Measurements from ENCODE around the gene NTRK2.

Gene NTRK2

DNA sequence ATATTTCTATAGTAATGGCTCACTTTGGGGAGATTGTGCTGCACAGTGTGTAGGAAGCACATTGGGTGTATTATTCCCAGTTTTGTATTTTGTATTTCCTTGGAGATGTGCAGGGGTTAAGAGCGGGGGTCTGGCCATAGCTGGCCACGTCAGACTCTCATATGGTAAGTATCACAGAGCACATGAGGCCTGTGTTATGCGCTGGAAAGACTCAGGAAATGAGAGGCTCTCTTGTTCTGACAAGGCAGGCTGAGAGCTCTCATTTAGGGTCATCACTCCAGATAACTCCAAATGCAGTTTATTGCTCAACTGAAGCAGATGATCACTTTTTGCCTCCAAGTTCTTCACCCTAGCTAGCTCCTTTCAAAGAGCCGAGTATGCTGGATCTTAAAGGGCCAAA lies 205.7 kb downstream of the NTRK2 start:
- ATAC-seq = no peak

DNA sequence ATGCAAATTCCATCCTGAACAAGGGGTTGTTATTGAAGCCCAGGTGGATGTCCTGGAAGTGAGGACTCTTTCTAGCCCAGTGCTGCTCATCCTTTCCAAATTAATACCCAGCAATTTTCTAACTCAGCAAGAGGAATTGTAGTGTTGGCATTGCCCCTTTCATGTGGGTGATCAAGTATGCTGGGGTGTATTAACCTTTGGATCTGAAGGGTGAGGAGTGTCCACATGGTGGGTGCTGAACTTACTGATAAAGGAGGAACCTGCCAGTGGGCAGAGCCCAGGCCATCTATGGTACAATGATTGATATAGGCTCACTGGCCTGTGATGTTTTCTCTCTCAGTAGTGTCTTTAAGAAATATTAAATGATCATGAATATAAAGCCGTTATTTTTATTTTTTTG lies 210.1 kb downstream of the NTRK2 start:
- TF ChIP-seq, protein P1, sequence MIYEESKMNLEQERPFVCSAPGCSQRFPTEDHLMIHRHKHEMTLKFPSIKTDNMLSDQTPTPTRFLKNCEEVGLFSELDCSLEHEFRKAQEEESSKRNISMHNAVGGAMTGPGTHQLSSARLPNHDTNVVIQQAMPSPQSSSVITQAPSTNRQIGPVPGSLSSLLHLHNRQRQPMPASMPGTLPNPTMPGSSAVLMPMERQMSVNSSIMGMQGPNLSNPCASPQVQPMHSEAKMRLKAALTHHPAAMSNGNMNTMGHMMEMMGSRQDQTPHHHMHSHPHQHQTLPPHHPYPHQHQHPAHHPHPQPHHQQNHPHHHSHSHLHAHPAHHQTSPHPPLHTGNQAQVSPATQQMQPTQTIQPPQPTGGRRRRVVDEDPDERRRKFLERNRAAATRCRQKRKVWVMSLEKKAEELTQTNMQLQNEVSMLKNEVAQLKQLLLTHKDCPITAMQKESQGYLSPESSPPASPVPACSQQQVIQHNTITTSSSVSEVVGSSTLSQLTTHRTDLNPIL (CRISPR knock-in tag; IDR thresholded peaks at IDR 0.05; ENCODE audit: low read depth) = no peak
- no peak for ATAC-seq

More for the DNA sequence above, 205.7 kb downstream of the NTRK2 start:
- TF ChIP-seq ZFP3 (CRISPR knock-in tag; IDR thresholded peaks at IDR 0.05) = no peak
- no peak for TF ChIP-seq ZNF70 (CRISPR knock-in tag; IDR thresholded peaks at IDR 0.05)
- no peak for TF ChIP-seq TOX (CRISPR knock-in tag; IDR thresholded peaks at IDR 0.05; ENCODE audit: borderline replicate concordance)
- TF ChIP-seq, protein P1 (CRISPR knock-in tag; IDR thresholded peaks at IDR 0.05; ENCODE audit: low read depth) = no peak
- TF ChIP-seq, protein P2, sequence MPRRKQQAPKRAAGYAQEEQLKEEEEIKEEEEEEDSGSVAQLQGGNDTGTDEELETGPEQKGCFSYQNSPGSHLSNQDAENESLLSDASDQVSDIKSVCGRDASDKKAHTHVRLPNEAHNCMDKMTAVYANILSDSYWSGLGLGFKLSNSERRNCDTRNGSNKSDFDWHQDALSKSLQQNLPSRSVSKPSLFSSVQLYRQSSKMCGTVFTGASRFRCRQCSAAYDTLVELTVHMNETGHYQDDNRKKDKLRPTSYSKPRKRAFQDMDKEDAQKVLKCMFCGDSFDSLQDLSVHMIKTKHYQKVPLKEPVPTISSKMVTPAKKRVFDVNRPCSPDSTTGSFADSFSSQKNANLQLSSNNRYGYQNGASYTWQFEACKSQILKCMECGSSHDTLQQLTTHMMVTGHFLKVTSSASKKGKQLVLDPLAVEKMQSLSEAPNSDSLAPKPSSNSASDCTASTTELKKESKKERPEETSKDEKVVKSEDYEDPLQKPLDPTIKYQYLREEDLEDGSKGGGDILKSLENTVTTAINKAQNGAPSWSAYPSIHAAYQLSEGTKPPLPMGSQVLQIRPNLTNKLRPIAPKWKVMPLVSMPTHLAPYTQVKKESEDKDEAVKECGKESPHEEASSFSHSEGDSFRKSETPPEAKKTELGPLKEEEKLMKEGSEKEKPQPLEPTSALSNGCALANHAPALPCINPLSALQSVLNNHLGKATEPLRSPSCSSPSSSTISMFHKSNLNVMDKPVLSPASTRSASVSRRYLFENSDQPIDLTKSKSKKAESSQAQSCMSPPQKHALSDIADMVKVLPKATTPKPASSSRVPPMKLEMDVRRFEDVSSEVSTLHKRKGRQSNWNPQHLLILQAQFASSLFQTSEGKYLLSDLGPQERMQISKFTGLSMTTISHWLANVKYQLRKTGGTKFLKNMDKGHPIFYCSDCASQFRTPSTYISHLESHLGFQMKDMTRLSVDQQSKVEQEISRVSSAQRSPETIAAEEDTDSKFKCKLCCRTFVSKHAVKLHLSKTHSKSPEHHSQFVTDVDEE (CRISPR knock-in tag; IDR thresholded peaks at IDR 0.05) = no peak
- no peak for TF ChIP-seq ISL1 (CRISPR knock-in tag; IDR thresholded peaks at IDR 0.05)
- no peak for TF ChIP-seq PATZ1 (CRISPR knock-in tag; IDR thresholded peaks at IDR 0.05; ENCODE audit: borderline replicate concordance)
- no peak for TF ChIP-seq ESRRG (CRISPR knock-in tag; IDR thresholded peaks at IDR 0.05)
- TF ChIP-seq ZNF565 (CRISPR knock-in tag; conservative IDR thresholded peaks at IDR 0.05; ENCODE audit: low read depth) = no peak
- no peak for TF ChIP-seq SNAI2 (CRISPR knock-in tag; IDR thresholded peaks at IDR 0.05)
- no peak for TF ChIP-seq PPARA (CRISPR knock-in tag; IDR thresholded peaks at IDR 0.05; ENCODE audit: borderline replicate concordance)
- no peak for TF ChIP-seq ZFP30 (CRISPR knock-in tag; IDR thresholded peaks at IDR 0.05)
- TF ChIP-seq CSDC2 (CRISPR knock-in tag; IDR thresholded peaks at IDR 0.05) = no peak
- TF ChIP-seq ZC3H10 (CRISPR knock-in tag; IDR thresholded peaks at IDR 0.05) = no peak
- TF ChIP-seq RARB (CRISPR knock-in tag; IDR thresholded peaks at IDR 0.05) = no peak
- TF ChIP-seq ARNTL (CRISPR knock-in tag; IDR thresholded peaks at IDR 0.05; ENCODE audit: borderline replicate concordance, low read depth) = no peak
- TF ChIP-seq BACH2 (CRISPR knock-in tag; IDR thresholded peaks at IDR 0.05; ENCODE audit: borderline replicate concordance) = no peak
- TF ChIP-seq, protein P3, sequence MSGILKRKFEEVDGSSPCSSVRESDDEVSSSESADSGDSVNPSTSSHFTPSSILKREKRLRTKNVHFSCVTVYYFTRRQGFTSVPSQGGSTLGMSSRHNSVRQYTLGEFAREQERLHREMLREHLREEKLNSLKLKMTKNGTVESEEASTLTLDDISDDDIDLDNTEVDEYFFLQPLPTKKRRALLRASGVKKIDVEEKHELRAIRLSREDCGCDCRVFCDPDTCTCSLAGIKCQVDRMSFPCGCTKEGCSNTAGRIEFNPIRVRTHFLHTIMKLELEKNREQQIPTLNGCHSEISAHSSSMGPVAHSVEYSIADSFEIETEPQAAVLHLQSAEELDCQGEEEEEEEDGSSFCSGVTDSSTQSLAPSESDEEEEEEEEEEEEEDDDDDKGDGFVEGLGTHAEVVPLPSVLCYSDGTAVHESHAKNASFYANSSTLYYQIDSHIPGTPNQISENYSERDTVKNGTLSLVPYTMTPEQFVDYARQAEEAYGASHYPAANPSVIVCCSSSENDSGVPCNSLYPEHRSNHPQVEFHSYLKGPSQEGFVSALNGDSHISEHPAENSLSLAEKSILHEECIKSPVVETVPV (CRISPR knock-in tag; IDR thresholded peaks at IDR 0.05) = no peak
- TF ChIP-seq GLIS3 (CRISPR knock-in tag; IDR thresholded peaks at IDR 0.05) = no peak

DNA sequence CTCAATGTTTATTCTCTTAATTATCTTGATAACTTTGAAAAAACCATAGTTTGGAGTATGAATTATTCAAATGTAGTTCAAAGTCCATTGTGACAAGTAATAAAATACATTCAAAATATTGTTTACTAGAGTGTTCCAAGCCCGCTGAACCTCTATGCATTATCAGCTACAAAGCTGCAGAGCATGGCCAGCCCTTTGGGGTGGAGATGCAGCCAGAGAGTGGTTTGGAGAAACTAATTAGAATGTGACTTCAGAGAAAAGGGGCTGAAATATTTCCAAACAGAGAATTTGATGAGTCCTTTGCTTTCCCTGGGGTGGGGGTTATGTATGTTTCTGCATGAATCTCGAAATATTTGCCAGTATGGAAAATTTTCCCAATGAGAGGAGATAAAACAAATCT lies 211.3 kb downstream of the NTRK2 start:
- ATAC-seq = no peak
- TF ChIP-seq RARB (CRISPR knock-in tag; IDR thresholded peaks at IDR 0.05) (no peak), PPARA (CRISPR knock-in tag; IDR thresholded peaks at IDR 0.05; ENCODE audit: borderline replicate concordance) (no peak), PATZ1 (CRISPR knock-in tag; IDR thresholded peaks at IDR 0.05; ENCODE audit: borderline replicate concordance) (no peak), ESRRG (CRISPR knock-in tag; IDR thresholded peaks at IDR 0.05) (no peak)
